Skeletal muscle cell (primary cell): ENCODE measurements around the gene ARHGDIB.

Source experiments
- DNase-seq: peaks from one replicate; pipeline ENCODE4 v3.0.0-alpha.2; 2010; ENCODE audit warnings: low read depth
- H3K4me3 ChIP-seq: 2 replicates; pipeline ENCODE4 v1.5.1; 2011; ENCODE audit warnings: low read depth, mild to moderate bottlenecking, control low read depth, low read length, moderate library complexity

The ARHGDIB gene

GRCh38 chr12:14937014-14937413 is 24.4 kb downstream of the ARHGDIB start:
- H3K4me3 ChIP-seq, result no peak overlapping the region
- no peak for DNase-seq

- no peak overlapping the region for H3K4me3 ChIP-seq
- no peak for DNase-seq
Measured at GRCh38 chr12:14936224-14936861, 25.1 kb downstream of the ARHGDIB start.

- no peak for DNase-seq
Measured at GRCh38 chr12:14935031-14935430, 26.4 kb downstream of the ARHGDIB start.

GRCh38 chr12:14934511-14934910 is 26.9 kb downstream of the ARHGDIB start:
- no peak overlapping the region for H3K4me3 ChIP-seq
- DNase-seq, result no peak

More at GRCh38 chr12:14935031-14935430, 26.4 kb downstream of the ARHGDIB start:
- H3K4me3 ChIP-seq, result no peak overlapping the region

- no peak for DNase-seq
- no peak overlapping the region for H3K4me3 ChIP-seq
Measured at GRCh38 chr12:14931791-14932560, 29.4 kb downstream of the ARHGDIB start.

- no peak for DNase-seq
- no peak overlapping the region for H3K4me3 ChIP-seq
Measured at GRCh38 chr12:14931359-14931758, 30.0 kb downstream of the ARHGDIB start.

GRCh38 chr12:14930299-14930698 is 31.1 kb downstream of the ARHGDIB start:
- H3K4me3 ChIP-seq, result no peak overlapping the region
- no peak for DNase-seq

GRCh38 chr12:14928931-14929330 is 32.5 kb downstream of the ARHGDIB start:
- no peak overlapping the region for H3K4me3 ChIP-seq
- DNase-seq, result no peak

- DNase-seq, result no peak
- H3K4me3 ChIP-seq, result no peak overlapping the region
Measured at GRCh38 chr12:14927267-14927666, 34.1 kb downstream of the ARHGDIB start.

GRCh38 chr12:14924541-14924940 is 36.9 kb downstream of the ARHGDIB start:
- H3K4me3 ChIP-seq, result no peak overlapping the region

GRCh38 chr12:14923944-14924343 is 37.5 kb downstream of the ARHGDIB start:
- DNase-seq, result no peak
- H3K4me3 ChIP-seq, result no peak overlapping the region

More at GRCh38 chr12:14924541-14924940, 36.9 kb downstream of the ARHGDIB start:
- no peak for DNase-seq

GRCh38 chr12:14921218-14921617 is 40.2 kb downstream of the ARHGDIB start:
- no peak for DNase-seq
- no peak overlapping the region for H3K4me3 ChIP-seq

GRCh38 chr12:14920475-14921126 is 40.8 kb downstream of the ARHGDIB start:
- H3K4me3 ChIP-seq, result no peak overlapping the region

GRCh38 chr12:14919455-14919854 is 41.9 kb downstream of the ARHGDIB start:
- H3K4me3 ChIP-seq, result no peak overlapping the region
- no peak for DNase-seq

More at GRCh38 chr12:14920475-14921126, 40.8 kb downstream of the ARHGDIB start:
- DNase-seq, result no peak

GRCh38 chr12:14915736-14916135 is 45.7 kb downstream of the ARHGDIB start:
- DNase-seq, result no peak
- H3K4me3 ChIP-seq, result no peak overlapping the region

GRCh38 chr12:14913381-14913781 is 48.0 kb downstream of the ARHGDIB start:
- no peak overlapping the region for H3K4me3 ChIP-seq
- no peak for DNase-seq

- H3K4me3 ChIP-seq, result no peak overlapping the region
- DNase-seq, result no peak
Measured at GRCh38 chr12:14911131-14911530, 50.3 kb downstream of the ARHGDIB start.

GRCh38 chr12:14910090-14910915 is 51.1 kb downstream of the ARHGDIB start:
- H3K4me3 ChIP-seq, result no peak overlapping the region
- no peak for DNase-seq

GRCh38 chr12:14907953-14908352 is 53.4 kb downstream of the ARHGDIB start:
- no peak overlapping the region for H3K4me3 ChIP-seq
- no peak for DNase-seq

GRCh38 chr12:14906114-14906513 is 55.3 kb downstream of the ARHGDIB start:
- DNase-seq, result no peak
- H3K4me3 ChIP-seq, result no peak overlapping the region
